Nephron progenitor cell (in vitro differentiated cells): Measurements from ENCODE around the gene SLX4.

Experiments used
- DNase-seq: peaks from one replicate; pipeline ENCODE4 v3.0.0; 2021
- H3K27ac Mint-ChIP-seq: 2 replicates; pipeline ENCODE4 v1.8.0; 2021; ENCODE audit warnings: mild to moderate bottlenecking, moderate library complexity, mixed read lengths
- H3K27me3 Mint-ChIP-seq: 2 replicates; pipeline ENCODE4 v1.8.0; 2021; ENCODE audit warnings: mild to moderate bottlenecking, low read depth, mixed read lengths; ENCODE audit not compliant: poor library complexity
- H3K36me3 Mint-ChIP-seq: 2 replicates; pipeline ENCODE4 v1.8.0; 2021; ENCODE audit warnings: low read depth, mixed read lengths
- H3K4me1 Mint-ChIP-seq: 2 replicates; pipeline ENCODE4 v1.8.0; 2021; ENCODE audit warnings: mixed read lengths
- H3K4me3 Mint-ChIP-seq: 2 replicates; pipeline ENCODE4 v1.8.0; 2021; ENCODE audit warnings: mild to moderate bottlenecking, moderate library complexity, mixed read lengths
- H3K9me3 Mint-ChIP-seq: 2 replicates; pipeline ENCODE4 v1.8.0; 2021; ENCODE audit warnings: mild to moderate bottlenecking, moderate library complexity, mixed read lengths
- CTCF ChIP-seq: fragments of 200-600 bp; sonication (generic); IDR thresholded peaks from 2 replicates; pipeline ENCODE4 v1.5.0; 2021; ENCODE audit warnings: antibody characterized with exemption

The SLX4 gene

DNA sequence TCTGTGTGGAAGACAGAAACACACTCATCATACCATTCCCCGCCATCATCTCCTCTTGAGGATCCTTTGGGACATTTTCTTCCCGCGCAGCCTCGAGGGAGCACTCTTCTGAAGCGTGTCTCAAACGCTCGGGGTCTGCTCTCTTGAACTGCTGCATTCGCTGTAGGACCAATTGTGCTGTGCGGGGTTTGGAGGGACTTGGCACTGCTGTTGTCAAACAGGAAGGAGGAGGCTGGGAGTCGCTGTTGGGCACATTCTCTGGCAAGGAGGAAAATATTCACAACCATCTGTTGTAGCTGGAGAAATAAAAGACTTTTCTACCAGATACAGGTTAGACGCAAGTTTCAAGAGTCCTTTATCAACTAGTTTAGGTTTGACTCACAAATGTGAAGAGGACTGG lies 5.0 kb downstream of the SLX4 start:
- Mint-ChIP-seq H3K27me3 (no peaks in the 10 kb centered on the region), H3K9me3 (peaks cover 13% of the 10 kb centered on the region), H3K4me3 (no peak overlapping the region), H3K27ac (no peak overlapping the region), H3K36me3 (peaks cover 69% of the 10 kb centered on the region), H3K4me1 (peaks cover 12% of the 10 kb centered on the region)
- DNase-seq = no peak
- no peak for TF ChIP-seq CTCF

- no peak overlapping the region for H3K4me3 Mint-ChIP-seq
- no peak for TF ChIP-seq CTCF
- no peaks in the 10 kb centered on the region for H3K27me3 Mint-ChIP-seq
- H3K9me3 Mint-ChIP-seq = peaks cover 34% of the 10 kb centered on the region
- no peaks in the 10 kb centered on the region for H3K4me1 Mint-ChIP-seq
- DNase-seq = no peak
- H3K36me3 Mint-ChIP-seq = peaks cover 87% of the 10 kb centered on the region
- no peak overlapping the region for H3K27ac Mint-ChIP-seq
Observed at GRCh38 chr16:3602320-3602653, 9.1 kb downstream of the SLX4 start.

- peaks cover 84% of the 10 kb centered on the region for H3K36me3 Mint-ChIP-seq
Observed at GRCh38 chr16:3601614-3602319, 9.6 kb downstream of the SLX4 start.

DNA sequence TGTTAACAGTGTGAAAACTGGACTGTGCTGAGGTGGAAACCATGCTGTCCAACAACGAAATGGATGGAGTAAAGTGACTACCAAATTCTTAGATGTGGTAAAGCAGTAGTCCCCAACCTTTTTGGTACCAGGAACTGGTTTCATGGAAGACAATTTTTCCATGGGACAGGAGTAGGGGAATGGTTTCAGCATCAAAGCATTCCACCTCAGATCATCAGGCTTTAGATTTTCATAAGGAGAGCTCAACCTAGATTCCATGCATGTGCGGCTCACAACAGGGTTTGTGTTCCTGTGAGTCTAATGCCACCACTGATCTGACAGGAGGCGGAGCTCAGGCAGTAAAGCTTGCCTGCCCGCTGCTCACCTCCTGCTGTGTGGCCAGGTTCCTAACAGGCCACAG lies 11.5 kb downstream of the SLX4 start:
- TF ChIP-seq CTCF = no peak
- H3K4me1 Mint-ChIP-seq = no peaks in the 10 kb centered on the region
- H3K27me3 Mint-ChIP-seq = no peaks in the 10 kb centered on the region
- peaks cover 34% of the 10 kb centered on the region for H3K9me3 Mint-ChIP-seq
- DNase-seq = no peak
- H3K27ac Mint-ChIP-seq = no peak overlapping the region
- peaks cover 82% of the 10 kb centered on the region for H3K36me3 Mint-ChIP-seq
- H3K4me3 Mint-ChIP-seq = no peak overlapping the region

More at GRCh38 chr16:3601614-3602319, 9.6 kb downstream of the SLX4 start:
- no peaks in the 10 kb centered on the region for H3K4me1 Mint-ChIP-seq
- H3K9me3 Mint-ChIP-seq = peaks cover 34% of the 10 kb centered on the region
- TF ChIP-seq CTCF = no peak
- H3K27ac Mint-ChIP-seq = no peak overlapping the region
- H3K4me3 Mint-ChIP-seq = no peak overlapping the region
- no peak for DNase-seq
- no peaks in the 10 kb centered on the region for H3K27me3 Mint-ChIP-seq

- peaks cover 80% of the 10 kb centered on the region for H3K36me3 Mint-ChIP-seq
- H3K9me3 Mint-ChIP-seq = peaks cover 34% of the 10 kb centered on the region
- H3K4me1 Mint-ChIP-seq = no peaks in the 10 kb centered on the region
- DNase-seq = no peak
- H3K27me3 Mint-ChIP-seq = no peaks in the 10 kb centered on the region
- no peak overlapping the region for H3K4me3 Mint-ChIP-seq
- H3K27ac Mint-ChIP-seq = no peak overlapping the region
- no peak for TF ChIP-seq CTCF
Observed at GRCh38 chr16:3599121-3599520, 12.3 kb downstream of the SLX4 start.

- Mint-ChIP-seq H3K9me3 (peaks cover 34% of the 10 kb centered on the region), H3K4me1 (no peaks in the 10 kb centered on the region), H3K36me3 (peaks cover 78% of the 10 kb centered on the region), H3K27me3 (no peaks in the 10 kb centered on the region), H3K4me3 (no peak overlapping the region), H3K27ac (no peak overlapping the region)
- no peak for DNase-seq
- no peak for TF ChIP-seq CTCF
Observed at GRCh38 chr16:3598236-3598635, 13.2 kb downstream of the SLX4 start.
